GM19467 (cell line): ENCODE results near the gene MT1H.

ENCODE experiments used
- ATAC-seq: cut with Tn5 transposase; IDR thresholded peaks from one replicate; pipeline ENCODE4 v1.9.1; 2021; ENCODE audit warnings: mild to moderate bottlenecking, moderate library complexity; ENCODE audit not compliant: unreplicated experiment

The MT1H gene

GRCh38 chr16:56682703-56683397 is 13.2 kb downstream of the MT1H start:
- peak; percentile 3 for ATAC-seq

- no peak for ATAC-seq
Observed at GRCh38 chr16:56683424-56684172, 14.0 kb downstream of the MT1H start.

GRCh38 chr16:56684256-56684925 is 14.8 kb downstream of the MT1H start:
- no peak for ATAC-seq

GRCh38 chr16:56684926-56685590 is 15.4 kb downstream of the MT1H start:
- no peak for ATAC-seq

- ATAC-seq: no peak
Observed at GRCh38 chr16:56686758-56687157, 17.1 kb downstream of the MT1H start.

GRCh38 chr16:56688762-56689161 is 19.1 kb downstream of the MT1H start:
- ATAC-seq: no peak

GRCh38 chr16:56689171-56689570 is 19.6 kb downstream of the MT1H start:
- ATAC-seq: no peak

- no peak for ATAC-seq
Observed at GRCh38 chr16:56690420-56691122, 21.0 kb downstream of the MT1H start.

- no peak for ATAC-seq
Observed at GRCh38 chr16:56691885-56692284, 22.3 kb downstream of the MT1H start.

- ATAC-seq: no peak
Observed at GRCh38 chr16:56695246-56695645, 25.6 kb downstream of the MT1H start.

- ATAC-seq: no peak
Observed at GRCh38 chr16:56697456-56698155, 28.0 kb downstream of the MT1H start.

- ATAC-seq: no peak
Observed at GRCh38 chr16:56700195-56700594, 30.6 kb downstream of the MT1H start.

GRCh38 chr16:56700631-56701030 is 31.0 kb downstream of the MT1H start:
- ATAC-seq: no peak

- ATAC-seq: no peak
Observed at GRCh38 chr16:56701534-56701933, 31.9 kb downstream of the MT1H start.

- ATAC-seq: no peak
Observed at GRCh38 chr16:56702836-56703235, 33.2 kb downstream of the MT1H start.

GRCh38 chr16:56708525-56709442 is 39.2 kb downstream of the MT1H start:
- no peak for ATAC-seq

GRCh38 chr16:56709443-56710040 is 39.9 kb downstream of the MT1H start:
- ATAC-seq: no peak

GRCh38 chr16:56710181-56710737 is 40.6 kb downstream of the MT1H start:
- no peak for ATAC-seq
